SU-DHL-6 (cell line): ENCODE data around the gene TMEM117.

Experiments
- CTCF ChIP-seq: fragments of 200-600 bp; sonication (generic); IDR thresholded peaks from one replicate; pipeline ENCODE4 v1.5.1; 2017; ENCODE audit warnings: antibody characterized with exemption, mild to moderate bottlenecking, low read length, moderate library complexity; ENCODE audit not compliant: insufficient read depth, poor library complexity, severe bottlenecking
- EZH2phosphoT487 ChIP-seq: fragments of 200-600 bp; sonication (generic), shearing (Covaris generic); conservative IDR thresholded peaks from 2 replicates; pipeline ENCODE4 v1.6.1; 2018; ENCODE audit warnings: mild to moderate bottlenecking, antibody characterized with exemption, low read length, moderate library complexity, mixed read lengths

DNA sequence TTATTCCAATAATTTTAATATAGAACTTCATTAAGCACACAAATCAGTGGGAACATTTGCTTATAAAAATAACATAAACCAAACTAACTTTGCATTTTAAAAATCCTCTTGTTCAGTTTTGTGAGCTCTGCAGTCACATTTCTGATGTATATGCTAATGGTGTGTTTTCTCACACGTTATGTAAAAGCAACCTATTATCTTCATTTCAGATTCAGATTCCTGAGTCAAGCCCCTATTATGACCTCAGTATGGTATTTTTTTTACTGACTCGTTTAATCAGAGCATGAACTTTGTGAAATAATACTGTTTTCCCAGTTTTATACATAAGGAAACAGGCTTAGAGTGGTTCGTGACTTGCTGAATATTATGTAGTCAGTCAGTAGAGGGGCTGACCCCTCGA lies 394.0 kb downstream of the TMEM117 start:
- TF ChIP-seq CTCF (no peak), EZH2phosphoT487 (no peak)
